ENCODE data around the gene UBE3C.

GRCh38 chr7:157293413-157293788 lies 154.7 kb downstream of the UBE3C start:
- TF ChIP-seq CTCF (optimal IDR thresholded peaks at IDR 0.05 in 1 of 3, IDR thresholded peaks at IDR 0.05 in 1 of 3, conservative IDR thresholded peaks at IDR 0.05 in 1 of 3; ENCODE audit: extremely low read depth in 1 of 3, insufficient read depth in 2 of 3, low read length in 3 of 3) (no peak), EZH2 (IDR thresholded peaks at IDR 0.05; ENCODE audit: low read length) (no peak)
